ENCODE measurements around the gene CTTNBP2. TPM values are rescaled to one million over a fixed set of nuclear protein-coding genes. Genes with fewer than 3 reads are reported as not detected.

CTTNBP2 gene
- total and polyA plus RNA-seq, 10 of the 15 experiments (the other 5 are each of a cell fraction or from before 2014, with no cell fraction given): 0.04 to 0.43 TPM; not detected in 8

DNA sequence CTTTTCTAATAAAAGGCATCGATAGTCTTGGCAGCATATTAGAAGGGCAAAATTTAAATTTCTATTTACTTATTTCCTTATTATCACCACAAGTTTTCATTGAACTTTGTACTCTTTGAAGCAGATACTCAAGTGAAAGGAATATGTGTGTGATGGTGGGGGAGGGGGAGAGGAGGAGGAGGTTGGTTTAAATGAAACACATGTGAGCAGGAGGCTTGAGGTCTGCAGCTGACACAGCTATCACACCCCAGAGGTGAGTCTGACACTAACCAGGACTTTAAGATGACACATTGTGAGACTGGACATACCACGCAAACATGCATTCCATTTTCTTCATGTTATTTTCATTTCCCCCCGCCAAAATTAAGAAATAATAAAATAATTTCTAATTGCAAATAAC lies 63.3 kb downstream of the CTTNBP2 start (continued):
- TF ChIP-seq, protein P1, sequence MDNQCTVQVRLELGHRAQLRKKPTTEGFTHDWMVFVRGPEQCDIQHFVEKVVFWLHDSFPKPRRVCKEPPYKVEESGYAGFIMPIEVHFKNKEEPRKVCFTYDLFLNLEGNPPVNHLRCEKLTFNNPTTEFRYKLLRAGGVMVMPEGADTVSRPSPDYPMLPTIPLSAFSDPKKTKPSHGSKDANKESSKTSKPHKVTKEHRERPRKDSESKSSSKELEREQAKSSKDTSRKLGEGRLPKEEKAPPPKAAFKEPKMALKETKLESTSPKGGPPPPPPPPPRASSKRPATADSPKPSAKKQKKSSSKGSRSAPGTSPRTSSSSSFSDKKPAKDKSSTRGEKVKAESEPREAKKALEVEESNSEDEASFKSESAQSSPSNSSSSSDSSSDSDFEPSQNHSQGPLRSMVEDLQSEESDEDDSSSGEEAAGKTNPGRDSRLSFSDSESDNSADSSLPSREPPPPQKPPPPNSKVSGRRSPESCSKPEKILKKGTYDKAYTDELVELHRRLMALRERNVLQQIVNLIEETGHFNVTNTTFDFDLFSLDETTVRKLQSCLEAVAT (IDR thresholded peaks at IDR 0.05): 0 out of 2 replicates have a peak, but pooled peaks have one; percentile 13
- TF ChIP-seq CHD2 (IDR thresholded peaks at IDR 0.05; ENCODE audit: borderline replicate concordance, low read depth, low read length): peak; percentile 68
- TF ChIP-seq RFX5 (IDR thresholded peaks at IDR 0.05; ENCODE audit: low read depth, low read length): no peak
- 0 out of 2 replicates have a peak, but pooled peaks have one; percentile 12 for TF ChIP-seq RUNX3 (IDR thresholded peaks at IDR 0.05; ENCODE audit: low read length)
- TF ChIP-seq SIN3A (IDR thresholded peaks at IDR 0.05; ENCODE audit: low read depth, low read length): no peak
- TF ChIP-seq EED (IDR thresholded peaks at IDR 0.05; ENCODE audit: low read depth): no peak
- no peak for TF ChIP-seq ZBED1 (IDR thresholded peaks at IDR 0.05; ENCODE audit: borderline replicate concordance)
- no peak for TF ChIP-seq ETV6 (conservative IDR thresholded peaks at IDR 0.05 in 1 of 2, IDR thresholded peaks at IDR 0.05 in 1 of 2; ENCODE audit: borderline replicate concordance in 1 of 2, low read depth in 1 of 2)
- no peak for TF ChIP-seq BACH1 (IDR thresholded peaks at IDR 0.05; ENCODE audit: borderline replicate concordance)

DNA sequence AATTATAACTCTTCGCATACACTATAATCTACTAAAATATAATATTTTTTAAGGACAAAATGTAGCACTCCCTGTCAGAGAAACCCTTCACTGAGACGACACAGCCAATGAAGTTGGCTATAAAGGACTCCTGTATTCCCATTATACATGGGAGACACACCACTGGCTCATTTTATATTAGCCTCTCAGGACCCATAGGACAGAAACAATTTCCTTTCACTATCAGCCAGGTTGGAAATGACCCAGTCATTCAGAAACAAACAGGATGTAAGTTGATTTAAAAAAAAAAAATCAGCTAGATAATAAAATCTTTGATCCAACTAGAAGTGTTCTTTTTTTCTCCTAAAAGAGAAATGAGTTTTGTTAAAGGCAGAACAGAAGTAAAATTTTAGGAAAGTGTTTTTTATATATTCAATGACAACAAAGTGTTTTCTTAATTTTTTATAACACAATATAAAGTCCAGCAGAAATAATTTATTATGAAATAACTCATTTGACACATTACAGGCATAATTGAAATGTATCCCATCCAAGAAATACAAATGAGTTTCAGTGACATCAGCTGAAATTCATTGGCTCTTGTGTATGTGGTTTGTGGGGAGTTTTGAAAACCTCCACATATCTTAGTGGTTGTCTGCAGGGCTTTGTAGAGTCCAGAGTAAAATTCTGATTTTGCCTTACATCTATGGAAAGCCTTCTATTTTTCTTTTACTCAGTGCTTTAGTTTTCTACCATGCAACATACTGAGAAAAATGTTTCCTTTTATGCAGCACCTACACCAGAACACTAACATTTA lies 64.1 kb downstream of the CTTNBP2 start:
- Histone ChIP-seq H3K27ac (ENCODE audit: control insufficient read depth, insufficient read depth) (no peak overlapping the region), H3K4me3 (no peak overlapping the region), H3K79me2 (ENCODE audit: control insufficient read depth, insufficient read depth, low read length) (no peaks in the 10 kb centered on the region), H3K9me3 (replicated peaks; ENCODE audit: control insufficient read depth, insufficient read depth, low read length) (no peaks in the 10 kb centered on the region), H3K4me2 (ENCODE audit: control insufficient read depth, insufficient read depth) (no peak overlapping the region), H3K9ac (ENCODE audit: control insufficient read depth, insufficient read depth, low read length) (no peak overlapping the region), H3K27me3 (replicated peaks in 1 of 2; ENCODE audit: control insufficient read depth in 2 of 2, insufficient read depth in 2 of 2, low read length in 1 of 2) (no peaks in the 10 kb centered on the region), H4K20me1 (ENCODE audit: control insufficient read depth, insufficient read depth) (no peaks in the 10 kb centered on the region), H3K36me3 (ENCODE audit: control insufficient read depth in 2 of 2, insufficient read depth in 2 of 2, low read length in 1 of 2) (no peaks in the 10 kb centered on the region), H3K4me1 (ENCODE audit: control insufficient read depth, insufficient read depth, low read length) (no peaks in the 10 kb centered on the region), H2AFZ (ENCODE audit: control insufficient read depth, low read depth, low read length) (no peak overlapping the region)
- ChIA-PET SMC1A (ENCODE audit: uncharacterized antibody, unreplicated experiment) (interaction anchor here (1.0 to 2.0 kb wide), 4 partner anchors 9 to 510 kb away, joined by 3 to 4 read pairs (median 3); no protein-coding TSS in a partner anchor), RAD21 (ENCODE audit: unreplicated experiment) (no interaction called here), POLR2A (interaction anchor here (1.0 kb wide), 1 partner anchor 10 kb away, joined by 4 read pairs; no protein-coding TSS in a partner anchor), CTCF (no interaction called here)
- intact Hi-C loops (cut with micrococcal nuclease; ENCODE audit: unreplicated experiment) (no loop called here), in situ Hi-C loops (cut with MboI) (no loop called here)
- peak; percentile 68 for ATAC-seq
- DNase-seq (ENCODE audit: low read depth, low spot score): no peak
- no TSS peak for BruUV-seq (replicated peaks)
- WGBS (ENCODE audit: insufficient coverage, insufficient replicate concordance, low lambda C conversion rate, missing lambda C conversion rate): 48% methylated on average over 2 of the region's 2 CpGs
- FAIRE-seq: no peak
- TF ChIP-seq KDM1A (IDR thresholded peaks at IDR 0.05; ENCODE audit: borderline replicate concordance) (no peak), SREBF1 (IDR thresholded peaks at IDR 0.05; ENCODE audit: low read length) (no peak), RFX5 (IDR thresholded peaks at IDR 0.05; ENCODE audit: low read depth, low read length) (no peak), CBFB (IDR thresholded peaks at IDR 0.05; ENCODE audit: low read depth) (no peak), MEF2B (IDR thresholded peaks at IDR 0.05; ENCODE audit: partially characterized antibody, poor library complexity, severe bottlenecking) (no peak), RAD21 (IDR thresholded peaks at IDR 0.05; ENCODE audit: insufficient read depth, low read depth, low read length) (no peak)
- TF ChIP-seq, protein P2, sequence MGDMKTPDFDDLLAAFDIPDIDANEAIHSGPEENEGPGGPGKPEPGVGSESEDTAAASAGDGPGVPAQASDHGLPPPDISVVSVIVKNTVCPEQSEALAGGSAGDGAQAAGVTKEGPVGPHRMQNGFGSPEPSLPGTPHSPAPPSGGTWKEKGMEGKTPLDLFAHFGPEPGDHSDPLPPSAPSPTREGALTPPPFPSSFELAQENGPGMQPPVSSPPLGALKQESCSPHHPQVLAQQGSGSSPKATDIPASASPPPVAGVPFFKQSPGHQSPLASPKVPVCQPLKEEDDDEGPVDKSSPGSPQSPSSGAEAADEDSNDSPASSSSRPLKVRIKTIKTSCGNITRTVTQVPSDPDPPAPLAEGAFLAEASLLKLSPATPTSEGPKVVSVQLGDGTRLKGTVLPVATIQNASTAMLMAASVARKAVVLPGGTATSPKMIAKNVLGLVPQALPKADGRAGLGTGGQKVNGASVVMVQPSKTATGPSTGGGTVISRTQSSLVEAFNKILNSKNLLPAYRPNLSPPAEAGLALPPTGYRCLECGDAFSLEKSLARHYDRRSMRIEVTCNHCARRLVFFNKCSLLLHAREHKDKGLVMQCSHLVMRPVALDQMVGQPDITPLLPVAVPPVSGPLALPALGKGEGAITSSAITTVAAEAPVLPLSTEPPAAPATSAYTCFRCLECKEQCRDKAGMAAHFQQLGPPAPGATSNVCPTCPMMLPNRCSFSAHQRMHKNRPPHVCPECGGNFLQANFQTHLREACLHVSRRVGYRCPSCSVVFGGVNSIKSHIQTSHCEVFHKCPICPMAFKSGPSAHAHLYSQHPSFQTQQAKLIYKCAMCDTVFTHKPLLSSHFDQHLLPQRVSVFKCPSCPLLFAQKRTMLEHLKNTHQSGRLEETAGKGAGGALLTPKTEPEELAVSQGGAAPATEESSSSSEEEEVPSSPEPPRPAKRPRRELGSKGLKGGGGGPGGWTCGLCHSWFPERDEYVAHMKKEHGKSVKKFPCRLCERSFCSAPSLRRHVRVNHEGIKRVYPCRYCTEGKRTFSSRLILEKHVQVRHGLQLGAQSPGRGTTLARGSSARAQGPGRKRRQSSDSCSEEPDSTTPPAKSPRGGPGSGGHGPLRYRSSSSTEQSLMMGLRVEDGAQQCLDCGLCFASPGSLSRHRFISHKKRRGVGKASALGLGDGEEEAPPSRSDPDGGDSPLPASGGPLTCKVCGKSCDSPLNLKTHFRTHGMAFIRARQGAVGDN (IDR thresholded peaks at IDR 0.05): no peak
- TF ChIP-seq, protein P3, sequence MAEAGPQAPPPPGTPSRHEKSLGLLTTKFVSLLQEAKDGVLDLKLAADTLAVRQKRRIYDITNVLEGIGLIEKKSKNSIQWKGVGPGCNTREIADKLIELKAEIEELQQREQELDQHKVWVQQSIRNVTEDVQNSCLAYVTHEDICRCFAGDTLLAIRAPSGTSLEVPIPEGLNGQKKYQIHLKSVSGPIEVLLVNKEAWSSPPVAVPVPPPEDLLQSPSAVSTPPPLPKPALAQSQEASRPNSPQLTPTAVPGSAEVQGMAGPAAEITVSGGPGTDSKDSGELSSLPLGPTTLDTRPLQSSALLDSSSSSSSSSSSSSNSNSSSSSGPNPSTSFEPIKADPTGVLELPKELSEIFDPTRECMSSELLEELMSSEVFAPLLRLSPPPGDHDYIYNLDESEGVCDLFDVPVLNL (IDR thresholded peaks at IDR 0.05; ENCODE audit: low read depth, low read length): no peak
